GM19463 (cell line): Measurements from ENCODE around the gene TTBK2.
"Not testable (repeated sequence)": the region's sequence is repeated elsewhere in the genome, so short reads cannot be mapped to it uniquely, and the experiment has no call there.

Source experiments
- ATAC-seq: cut with Tn5 transposase; IDR thresholded peaks from one replicate; pipeline ENCODE4 v1.9.1; 2021; ENCODE audit warnings: mild to moderate bottlenecking, moderate library complexity; ENCODE audit not compliant: unreplicated experiment

Gene TTBK2

DNA sequence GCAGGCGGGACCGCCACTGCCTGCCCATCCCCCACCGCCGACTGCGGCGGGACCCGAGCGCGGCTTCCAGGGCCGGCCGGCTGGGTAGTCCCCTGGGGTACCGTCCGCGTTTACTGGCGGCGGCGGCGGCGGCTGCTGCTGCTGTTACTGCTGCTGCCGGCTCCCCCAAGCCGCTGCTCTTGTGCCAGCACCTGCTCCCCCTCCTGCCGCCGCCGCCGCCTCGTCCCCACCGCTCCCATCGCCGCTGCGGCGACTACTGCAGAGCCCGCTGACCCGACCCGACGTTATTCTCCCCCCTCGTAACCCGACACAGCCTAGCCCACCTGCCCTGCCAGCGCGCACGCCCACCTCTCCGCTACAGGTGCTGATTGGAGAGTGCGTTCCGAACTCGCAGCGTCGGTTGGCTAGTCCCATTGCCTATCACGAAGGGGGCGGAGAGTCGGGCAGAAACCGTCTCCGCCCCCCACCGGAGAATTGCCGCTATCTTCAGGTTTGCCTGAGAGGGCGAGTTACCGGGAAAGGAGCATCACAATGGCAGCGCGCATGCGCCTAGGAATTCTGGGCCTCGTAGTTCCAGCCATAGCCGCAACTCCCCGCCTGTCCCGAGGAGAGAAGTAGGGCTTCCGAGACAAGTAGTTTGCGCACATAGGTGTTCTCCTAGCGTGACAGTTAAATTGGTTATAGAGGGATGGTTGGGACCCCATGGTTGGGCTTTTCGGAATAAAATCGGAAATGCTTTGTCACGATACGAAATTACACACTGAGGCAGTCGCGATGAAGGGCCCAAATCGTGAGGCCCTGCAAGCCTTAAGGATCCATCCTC, at the start of gene TTBK2:
Gene TTBK2, minus strand, starts transcription at position 260 of the 823 bp plus-strand sequence. CDS start 42,161 bp downstream, outside the sequence.
- peak; percentile 94 for ATAC-seq

DNA sequence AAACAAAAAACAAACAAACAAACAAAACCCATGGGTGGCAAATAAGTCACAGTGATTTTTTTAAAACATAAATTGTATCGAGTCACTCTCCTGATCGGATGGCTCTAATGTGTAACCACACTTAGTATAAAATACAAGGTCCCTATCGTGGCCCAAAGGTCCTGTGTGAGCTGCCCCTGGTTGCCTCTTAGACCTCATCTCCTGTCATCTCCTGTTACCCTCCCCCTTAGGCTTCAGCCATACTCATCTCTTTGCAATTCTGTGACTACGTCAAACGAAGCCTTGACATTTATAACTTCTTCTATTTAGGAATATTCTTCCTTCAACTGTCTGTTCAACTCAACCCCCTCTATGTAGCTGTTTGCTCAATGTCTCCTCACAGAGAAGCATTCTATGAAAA, 43.9 kb upstream of the TTBK2 start:
- no peak for ATAC-seq

DNA sequence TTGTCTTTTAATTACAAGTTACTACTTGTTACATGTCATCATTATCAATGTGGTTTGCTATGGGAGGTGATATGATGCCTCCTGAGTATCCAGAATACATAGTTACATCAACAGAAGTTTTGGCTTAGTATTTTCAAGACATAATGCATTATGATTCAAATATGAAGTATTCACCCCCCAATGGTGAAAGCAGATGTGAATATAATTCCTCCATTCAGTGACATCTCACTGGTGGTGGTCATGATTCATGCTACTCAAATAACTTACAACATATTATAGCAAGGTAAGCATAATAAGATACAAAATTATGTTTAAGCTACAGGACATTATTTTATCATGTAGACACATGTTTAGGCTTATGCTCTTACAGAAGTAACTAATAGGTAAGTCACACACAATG, 34.9 kb upstream of the TTBK2 start:
- no peak for ATAC-seq

DNA sequence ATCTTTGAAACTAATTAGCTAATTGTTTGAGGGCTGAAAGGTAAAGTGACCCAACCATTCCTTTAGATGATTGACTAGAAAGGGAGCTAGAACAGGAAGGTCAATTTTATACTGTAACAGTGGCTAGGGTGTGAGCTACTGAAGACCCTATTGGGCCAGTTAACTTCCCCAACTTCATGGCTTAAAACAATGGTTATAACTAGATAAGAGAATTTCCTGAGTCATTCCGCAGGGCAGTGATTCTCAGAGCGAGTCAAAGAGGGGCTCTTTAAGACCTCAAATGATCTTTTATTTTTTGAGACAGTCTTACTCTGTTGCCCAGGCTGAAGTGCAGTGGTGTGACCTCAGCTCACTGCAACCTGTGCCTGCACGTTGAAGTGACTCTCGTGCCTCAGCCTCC, 33.7 kb upstream of the TTBK2 start:
- no peak for ATAC-seq

DNA sequence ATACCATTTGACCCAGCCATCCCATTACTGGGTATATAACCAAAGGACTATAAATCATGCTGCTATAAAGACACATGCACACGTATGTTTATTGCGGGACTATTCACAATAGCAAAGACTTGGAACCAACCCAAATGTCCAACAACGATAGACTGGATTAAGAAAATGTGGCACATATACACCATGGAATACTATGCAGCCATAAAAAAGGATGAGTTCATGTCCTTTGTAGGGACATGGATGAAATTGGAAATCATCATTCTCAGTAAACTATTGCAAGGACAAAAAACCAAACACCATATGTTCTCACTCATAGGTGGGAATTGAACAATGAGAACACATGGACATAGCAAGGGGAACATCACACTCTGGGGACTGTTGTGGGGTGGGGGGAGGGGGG, 28.3 kb upstream of the TTBK2 start:
- not testable (repeated sequence) for ATAC-seq

DNA sequence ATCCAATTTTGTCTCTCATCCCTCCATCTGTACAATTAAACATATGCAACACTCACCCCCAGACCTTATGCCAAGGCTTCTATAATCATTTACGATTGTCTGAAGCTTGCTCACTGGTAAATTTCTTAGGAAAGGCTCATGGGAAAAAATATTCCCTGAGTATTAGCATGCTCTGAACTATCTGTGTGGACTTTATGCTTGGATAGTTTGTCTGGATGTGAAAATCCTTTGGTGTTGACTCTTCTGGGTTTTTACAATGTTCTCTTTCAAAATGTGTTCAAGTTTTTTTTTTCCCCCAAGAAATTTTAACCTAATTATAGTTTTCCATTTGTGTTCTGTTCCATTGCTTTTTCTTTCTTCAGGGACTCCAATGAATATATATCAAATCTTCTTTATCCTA, 19.9 kb upstream of the TTBK2 start:
- ATAC-seq: no peak

DNA sequence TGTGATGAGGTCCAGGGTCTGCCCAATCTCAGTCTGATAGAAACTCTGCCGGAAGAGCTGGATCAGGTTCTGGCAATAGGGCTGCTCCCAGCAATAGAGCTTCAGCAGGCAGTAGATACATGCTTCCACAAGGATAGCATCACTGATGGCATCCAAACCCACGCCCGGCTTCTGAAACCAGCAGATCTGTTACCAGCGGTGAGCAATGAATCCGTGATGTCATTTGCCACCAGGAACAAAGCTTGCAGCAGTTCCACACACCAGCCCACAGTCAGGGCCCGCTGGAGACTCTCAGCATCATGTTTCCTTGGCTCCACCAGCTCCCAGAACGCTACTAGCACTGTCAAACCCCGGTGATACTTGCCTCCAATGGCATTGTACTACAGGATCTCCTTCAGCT, 19.3 kb upstream of the TTBK2 start:
- no peak for ATAC-seq

DNA sequence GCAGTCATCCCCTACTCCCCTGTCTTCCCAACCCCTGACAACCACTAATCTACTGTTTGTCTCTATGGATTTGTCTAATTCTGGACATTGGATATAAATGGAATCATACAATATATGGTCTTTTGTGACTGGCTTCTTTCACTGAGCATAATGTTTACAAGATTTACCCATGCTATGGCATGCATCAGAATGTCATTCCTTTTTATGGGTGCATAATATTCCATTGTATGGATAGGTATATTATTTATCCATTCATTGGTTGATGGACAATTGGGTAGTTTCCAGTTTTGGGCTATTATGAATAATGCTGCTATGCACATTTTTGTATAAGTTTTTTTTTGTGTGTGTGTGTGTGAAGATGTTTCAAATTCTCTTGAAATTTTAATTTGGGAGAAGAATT, 16.6 kb upstream of the TTBK2 start:
- no peak for ATAC-seq

DNA sequence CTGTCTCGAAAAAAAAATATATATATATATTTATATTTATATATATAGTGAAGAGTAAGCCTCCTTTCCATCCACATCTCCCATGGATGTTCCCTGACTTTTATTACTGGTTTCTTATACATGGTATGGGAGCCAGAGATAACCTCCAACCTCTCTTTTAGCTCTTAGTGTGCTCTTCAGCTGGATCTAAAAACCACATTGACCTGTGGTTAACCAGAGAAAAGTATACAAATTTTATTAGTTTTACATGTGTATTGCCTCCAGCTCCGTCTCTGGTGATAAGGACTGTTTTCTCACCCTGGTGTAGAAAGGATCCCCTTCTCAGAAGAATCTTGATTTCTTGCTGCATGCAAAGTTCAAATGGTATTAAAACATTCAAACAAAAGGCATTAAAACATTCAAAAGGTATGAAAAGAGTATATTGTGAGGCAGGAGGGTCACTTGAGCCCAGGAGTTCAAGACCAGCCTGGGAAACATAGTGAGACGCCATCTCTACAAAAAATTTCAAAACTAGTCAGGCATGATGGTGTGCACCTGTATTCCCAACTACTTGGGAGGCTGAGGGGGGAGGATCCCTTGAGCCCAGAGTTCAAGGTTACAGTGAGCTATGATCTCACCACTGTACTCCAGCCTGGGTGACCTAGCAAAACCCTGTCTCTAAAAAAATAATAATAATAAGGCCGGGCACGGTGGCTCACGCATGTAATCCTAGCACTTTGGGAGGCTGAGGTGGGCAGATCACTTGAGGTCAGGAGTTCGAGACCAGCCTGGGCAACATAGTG, 13.5 kb upstream of the TTBK2 start:
- ATAC-seq: no peak

DNA sequence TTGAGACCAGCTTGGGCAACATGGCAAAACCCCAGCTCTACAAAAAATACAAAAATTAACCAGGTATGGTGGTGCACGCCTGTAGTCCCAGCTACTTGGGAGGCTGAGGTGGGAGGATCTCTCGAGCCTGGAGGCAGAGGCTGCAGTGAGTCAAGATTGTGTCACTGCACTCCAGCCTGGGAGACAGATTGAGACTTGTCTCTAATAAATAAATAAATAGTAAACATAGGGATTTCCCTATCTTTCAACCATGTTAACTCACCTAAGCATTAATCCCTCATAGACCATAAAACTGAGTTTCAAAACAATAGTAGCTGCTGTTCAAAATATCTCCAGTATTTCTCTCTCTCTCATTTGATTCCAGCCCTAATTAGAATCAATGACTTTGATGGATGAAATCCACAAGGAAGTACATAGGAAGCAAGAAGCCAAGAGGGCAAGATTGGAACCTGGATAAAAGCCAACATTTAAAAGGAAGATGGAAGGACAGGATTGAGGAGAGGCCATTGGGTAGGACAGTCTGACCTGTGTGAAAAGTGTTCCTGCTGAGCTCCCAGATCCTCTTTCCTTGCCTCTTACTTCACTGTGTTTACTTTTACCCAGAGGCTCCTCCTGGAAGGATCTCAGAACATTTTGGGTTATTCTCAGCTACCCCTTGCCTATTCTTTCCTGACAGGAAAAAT, 12.4 kb upstream of the TTBK2 start:
- ATAC-seq: no peak

DNA sequence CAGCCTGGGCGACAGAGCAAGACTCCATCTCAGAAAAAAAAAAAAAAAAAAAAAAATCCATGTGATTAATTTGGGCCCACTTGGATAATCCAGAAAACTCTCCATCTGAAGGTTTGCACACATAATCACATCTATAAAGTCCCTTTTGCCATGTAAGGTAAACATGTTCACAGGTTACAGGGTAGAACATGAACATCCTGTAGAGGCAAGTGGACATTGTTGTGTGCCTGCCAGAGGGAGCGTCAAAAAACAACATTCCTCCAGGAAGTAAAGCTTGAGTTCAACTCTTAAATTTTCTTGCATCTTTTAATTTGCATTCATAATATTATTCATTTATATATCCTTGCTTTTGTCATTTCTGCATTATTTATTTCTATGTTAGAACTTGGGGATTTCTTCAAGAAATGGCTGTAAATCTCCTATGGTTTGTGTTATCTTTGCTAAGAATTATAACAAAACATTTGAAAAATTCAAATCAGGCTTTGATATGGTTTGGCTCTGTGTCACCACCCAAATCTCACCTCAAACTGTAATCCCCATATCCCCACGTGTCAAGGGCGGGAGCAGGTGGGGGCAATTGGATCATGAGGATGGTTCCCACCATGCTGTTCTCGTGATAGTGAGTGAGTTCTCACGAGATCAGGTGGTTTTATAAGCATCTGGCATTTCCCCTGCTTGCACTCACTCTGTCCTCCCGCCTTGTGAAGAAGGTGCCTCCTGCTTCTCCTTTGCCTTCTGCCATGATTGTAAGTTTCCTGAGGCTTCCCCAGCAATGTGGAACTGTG, 11.3 kb upstream of the TTBK2 start:
- no peak for ATAC-seq

DNA sequence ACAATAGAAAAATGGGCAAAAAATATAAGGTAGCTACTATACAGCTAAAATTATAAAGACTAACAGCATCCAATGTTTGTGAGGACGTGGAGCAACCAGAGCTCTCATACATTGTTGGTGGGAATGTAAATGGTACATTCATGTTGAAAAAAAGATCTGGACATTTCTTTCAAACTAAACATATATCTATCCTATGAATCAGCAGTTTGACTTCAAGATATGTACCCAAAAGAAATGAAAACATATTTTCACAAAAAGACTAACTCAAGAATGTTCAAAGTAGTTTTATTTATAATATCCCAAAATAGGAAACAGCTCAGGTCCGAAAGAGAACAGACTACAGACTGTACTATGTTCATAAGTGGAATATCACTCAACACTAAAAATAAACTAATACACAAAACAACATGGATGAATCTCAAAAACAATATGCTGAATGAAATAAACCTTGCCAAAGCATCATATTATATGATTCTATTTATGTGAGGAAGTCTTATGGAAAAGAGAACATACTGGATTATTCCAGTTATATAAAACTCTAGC, 8.8 kb upstream of the TTBK2 start:
- ATAC-seq: no peak

DNA sequence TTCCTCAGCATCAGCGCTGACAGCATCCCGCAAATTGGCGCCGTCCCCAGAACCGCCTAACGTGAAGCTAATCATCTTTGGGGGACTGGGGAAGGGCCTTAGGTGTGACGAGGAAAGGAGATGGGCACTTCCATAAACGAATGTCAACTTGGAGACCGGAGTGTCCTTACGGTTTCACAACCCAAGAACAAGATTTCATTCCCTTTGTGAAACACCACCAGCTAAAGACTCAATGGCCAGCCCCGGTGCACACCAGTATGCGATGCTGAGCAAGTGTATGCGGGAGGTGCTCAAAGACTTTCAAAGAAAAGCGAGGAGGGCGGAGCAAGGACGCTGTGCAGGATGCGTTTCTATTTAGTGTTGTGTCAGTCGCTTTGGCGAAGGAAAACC, 759 bp upstream of the TTBK2 start:
- no peak for ATAC-seq

DNA sequence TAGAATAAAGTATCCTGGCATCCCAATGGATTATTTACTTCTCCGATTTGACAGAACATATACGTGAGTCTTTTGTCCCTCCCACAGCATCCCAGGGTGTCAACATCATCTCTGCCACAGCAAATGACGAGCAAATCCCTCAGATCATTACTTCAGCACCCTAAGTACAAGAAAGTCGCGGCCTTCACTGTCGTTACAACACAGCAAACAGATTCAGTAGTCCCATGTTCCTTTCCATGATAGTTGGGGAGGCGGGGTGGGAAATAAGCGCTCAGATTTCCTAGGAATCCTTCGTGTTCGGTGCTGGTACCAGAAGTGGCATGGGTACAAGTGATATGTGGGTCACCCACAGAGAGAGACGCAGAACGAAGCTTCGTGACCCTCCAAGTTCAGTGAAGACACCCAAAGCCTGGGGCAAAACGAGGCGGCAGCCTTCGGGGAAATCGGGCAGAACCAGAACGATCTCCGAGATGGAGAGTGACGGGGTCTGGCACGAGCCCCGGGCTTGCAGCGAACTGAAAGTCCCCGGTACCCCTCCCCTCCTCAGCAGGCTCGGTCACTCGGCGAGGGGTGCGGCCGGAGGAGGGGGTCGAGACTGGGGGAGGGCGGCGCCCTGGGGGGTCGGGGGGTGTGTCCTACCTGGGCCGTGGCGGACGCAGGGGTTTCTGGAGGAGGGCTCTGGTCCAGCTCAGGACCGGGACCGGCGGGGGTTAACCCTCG, 619 bp downstream of the TTBK2 start:
- peak; percentile 10 for ATAC-seq

DNA sequence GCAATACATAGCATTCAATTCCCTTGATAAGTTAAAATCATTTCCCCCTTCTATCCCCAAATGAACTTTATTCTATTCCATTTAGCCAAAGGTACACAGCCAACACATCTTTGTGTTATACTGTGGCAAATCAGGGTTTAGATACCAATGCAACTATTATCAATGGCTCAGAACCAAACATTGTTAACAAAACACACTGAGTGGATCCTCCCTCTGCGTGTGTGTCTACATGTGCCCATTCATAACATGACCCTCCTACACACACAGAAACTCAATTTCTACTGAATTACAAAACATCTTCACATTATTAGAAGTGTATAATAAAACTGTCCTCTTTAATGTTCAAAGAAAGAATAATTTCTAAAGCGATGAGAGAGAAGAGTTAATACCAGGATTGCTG, 1.3 kb downstream of the TTBK2 start:
- no peak for ATAC-seq

DNA sequence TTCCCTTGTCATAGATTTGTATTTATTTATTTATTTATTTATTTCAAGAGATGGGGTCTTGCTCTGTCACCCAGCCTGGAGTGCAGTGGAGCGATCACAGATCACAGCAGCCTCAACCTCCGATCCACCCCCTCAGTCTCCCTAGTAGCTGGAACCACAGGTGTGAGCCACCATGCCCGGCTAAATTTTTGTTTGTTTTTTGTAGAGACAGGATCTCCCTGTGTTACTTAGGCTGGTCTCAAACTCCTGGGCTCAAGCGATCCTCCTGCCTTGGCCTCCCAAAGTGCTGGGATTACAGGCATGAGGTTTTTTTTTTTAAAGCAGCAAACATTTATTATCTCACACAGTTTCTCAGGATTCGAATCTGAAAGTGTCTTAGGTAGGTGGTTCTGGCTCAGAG, 2.5 kb downstream of the TTBK2 start:
- ATAC-seq: no peak

DNA sequence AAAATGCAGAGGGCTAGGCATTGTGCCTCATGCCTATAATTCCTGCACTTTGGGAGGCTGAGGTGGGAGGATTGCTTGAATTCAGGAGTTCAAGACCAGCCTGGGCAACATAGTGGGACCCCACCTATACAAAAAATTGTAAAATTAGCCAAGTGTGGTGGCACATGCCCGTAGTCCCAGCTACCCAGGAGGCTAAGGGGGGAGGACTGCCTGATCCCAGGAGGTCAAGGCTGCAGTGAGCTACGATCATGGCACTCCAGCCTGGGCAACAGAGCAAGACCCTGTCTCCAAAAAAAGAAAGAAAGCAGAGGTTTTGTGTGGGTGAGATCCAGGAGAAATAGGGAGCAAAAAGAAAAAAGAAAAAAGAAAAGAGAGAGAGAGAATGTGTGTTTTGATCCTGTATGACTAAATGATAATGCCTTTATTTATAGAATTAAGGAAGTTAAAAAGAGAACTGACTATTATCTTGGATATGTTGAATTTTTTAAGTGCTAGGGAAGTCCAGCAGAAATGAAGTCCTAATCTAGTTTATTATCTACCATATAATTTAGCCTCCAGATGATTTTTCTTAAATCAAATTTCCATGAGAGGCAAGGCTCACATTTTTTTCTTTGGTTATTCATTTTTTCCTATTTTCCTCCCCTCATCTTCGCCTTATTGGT, 4.8 kb downstream of the TTBK2 start:
- no peak for ATAC-seq

DNA sequence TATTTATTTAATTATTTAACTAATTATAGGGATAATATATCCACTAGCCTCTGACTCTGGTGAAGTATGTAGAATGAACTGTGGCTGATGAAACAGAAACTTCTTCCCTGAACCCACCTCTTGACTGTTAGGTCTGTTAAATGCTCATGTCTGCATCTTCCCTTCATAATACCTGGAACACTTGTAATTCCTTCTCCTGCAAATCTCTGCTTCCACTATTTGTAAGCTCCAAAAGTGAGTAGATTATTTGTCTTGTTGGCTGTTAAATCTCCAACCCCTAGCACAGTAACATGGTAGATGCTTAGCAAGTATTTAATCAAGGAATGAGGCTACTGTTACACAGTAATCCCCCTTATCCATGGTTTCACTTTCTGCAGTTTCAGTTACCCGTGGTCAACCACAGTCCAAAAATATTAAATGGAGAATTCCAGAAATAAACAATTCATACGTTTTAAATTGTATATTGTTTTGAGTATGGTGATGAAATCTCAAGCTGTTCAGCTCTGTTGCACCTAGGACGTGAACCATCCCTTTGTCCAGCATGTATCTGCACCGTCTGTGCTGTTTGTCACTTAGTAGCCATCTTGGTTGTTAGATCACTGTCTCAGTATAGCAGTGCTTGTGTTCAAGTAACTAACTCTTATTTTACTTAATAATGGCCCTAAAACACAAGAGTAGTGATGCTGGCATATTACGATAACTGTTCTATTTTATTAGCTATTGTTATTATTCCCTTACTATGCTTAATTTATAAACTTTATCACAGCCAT, 5.7 kb downstream of the TTBK2 start:
- ATAC-seq: no peak
